Aorta (tissue), 5 donors: Measurements from ENCODE around the gene STAG3. TPM values are rescaled to one million over a fixed set of nuclear protein-coding genes. Genes with fewer than 3 reads are reported as not detected.

ENCODE experiments used
- ATAC-seq: fragments of 200-7000 bp; cut with Tn5 transposase; one replicate; pipeline ENCODE4 v1.9.1; 2022; ENCODE audit warnings: moderate library complexity; ENCODE audit not compliant: low FRiP score
- DNase-seq, 2 donors: peaks; one replicate each; pipeline ENCODE4 v3.0.0-alpha.2; 2020
- H3K27ac ChIP-seq, 2 donors: one replicate each; pipeline ENCODE4 v1.5.1; 2013; ENCODE audit warnings: low read length in 2 of 2, mild to moderate bottlenecking in 2 of 2, moderate library complexity in 2 of 2, control low read depth in 1 of 2, inconsistent platforms in 1 of 2, low read depth in 1 of 2
- H3K27me3 ChIP-seq, 2 donors: one replicate each; pipeline ENCODE4 v1.6.1; 2013; ENCODE audit warnings: control low read depth in 1 of 2, low read length in 1 of 2, mild to moderate bottlenecking in 1 of 2, moderate library complexity in 1 of 2; ENCODE audit not compliant: insufficient read depth in 2 of 2, control insufficient read depth in 1 of 2
- H3K36me3 ChIP-seq, 2 donors: one replicate each; pipeline ENCODE4 v1.6.1; 2013; ENCODE audit warnings: control low read depth in 1 of 2, low read length in 1 of 2, mild to moderate bottlenecking in 1 of 2; ENCODE audit not compliant: insufficient read depth in 2 of 2, control insufficient read depth in 1 of 2
- H3K4me1 ChIP-seq, 2 donors: one replicate each; pipeline ENCODE4 v1.6.1; 2013; ENCODE audit warnings: low read length in 2 of 2, control low read depth in 1 of 2, mild to moderate bottlenecking in 1 of 2, moderate library complexity in 1 of 2; ENCODE audit not compliant: insufficient read depth in 2 of 2, control insufficient read depth in 1 of 2
- H3K4me3 ChIP-seq, 2 donors: one replicate each; pipeline ENCODE4 v1.5.1; 2013; ENCODE audit warnings: low read length in 2 of 2, control low read depth in 1 of 2, mild to moderate bottlenecking in 1 of 2
- H3K9me3 ChIP-seq: one replicate; pipeline ENCODE4 v1.6.1; 2013; ENCODE audit warnings: mild to moderate bottlenecking, low read length; ENCODE audit not compliant: control insufficient read depth
- WGBS, 2 donors: extraction: QIAGEN DNeasy Blood & Tissue Kit; methylation state at CpG; one replicate each; pipeline ENCODE4 v1.1.7; 2013; 5-methylcytosine and 5-hydroxymethylcytosine counted together
- intact Hi-C, 2 donors: fragments of 100-400 bp; cut with DNase I; formaldehyde crosslinking; loops; one replicate each; pipeline versions ENCODE4 v1.14.2 to v1.15.0; 2022
- polyA plus RNA-seq, 2 donors: library from polyadenylated mRNA; stranded (reverse); fragments of 200-250 nt; gene quantifications; one replicate each; pipeline ENCODE4 v1.2.3, GENCODE V29; 2013
- total RNA-seq, 2 donors: library from RNA; stranded (reverse); fragmentation: NEBNext Ultra II Directional; extraction: Animal tissue kit (Norgen Biotek cat#: 25700); gene quantifications; one replicate each; pipeline ENCODE4 v1.2.1, GENCODE V29; 2021
- donor health status: healthy with polysubstance abuse.
- donor health status: Bipolar disorder and iron deficiency.
- donor health status: DM: no; HTN: no; CAD: no.
- donor health status: DM: no; HTN: no; CAD: no.
- donor health status: DM: yes; HTN: yes; CAD: no.

Gene STAG3
- total and polyA plus RNA-seq, 4 donors = 0.13 to 1.7 (median 1.2) TPM

GRCh38 chr7:100158229-100159098, 19.3 kb upstream of the STAG3 start, which contains the start of gene TRAPPC14:
TRAPPC14 (minus strand) TSS chr7:100158723; CDS start chr7:100158499, 224 bp downstream.
- Histone ChIP-seq H3K9me3 (no peaks in the 10 kb centered on the region), H3K27ac (peak within 1 kb of the TSS in 1 of 2 donors; percentile 60), H3K4me3 (peak within 1 kb of the TSS; percentile 80 to 84), H3K4me1 (no peaks in the 10 kb centered on the region), H3K36me3 (no peaks in the 10 kb centered on the region), H3K27me3 (no peaks in the 10 kb centered on the region)
- DNase-seq (peak; percentile 96 to 99), ATAC-seq (peak; percentile 93)
- intact Hi-C loops = no loop called here
- 1 to 2% methylated on average over 65 to 87 of the region's 87 CpGs for WGBS, 2 donors

- WGBS, 2 donors = 69 to 71% methylated on average over 7 of the region's 7 CpGs
- no peak for ATAC-seq
- no peaks in the 10 kb centered on the region for H3K9me3 ChIP-seq
- H3K4me1 ChIP-seq = no peaks in the 10 kb centered on the region
- H3K27ac ChIP-seq = no peak overlapping the region
- peak in 1 of 2 donors; percentile 20 for DNase-seq
- no peaks in the 10 kb centered on the region for H3K36me3 ChIP-seq
- intact Hi-C loops = no loop called here
- H3K4me3 ChIP-seq = peak overlapping the region in 1 of 2 donors; percentile 84
- no peaks in the 10 kb centered on the region for H3K27me3 ChIP-seq
These were observed 18.6 kb upstream of the STAG3 start for GRCh38 chr7:100159099-100159623.

DNA sequence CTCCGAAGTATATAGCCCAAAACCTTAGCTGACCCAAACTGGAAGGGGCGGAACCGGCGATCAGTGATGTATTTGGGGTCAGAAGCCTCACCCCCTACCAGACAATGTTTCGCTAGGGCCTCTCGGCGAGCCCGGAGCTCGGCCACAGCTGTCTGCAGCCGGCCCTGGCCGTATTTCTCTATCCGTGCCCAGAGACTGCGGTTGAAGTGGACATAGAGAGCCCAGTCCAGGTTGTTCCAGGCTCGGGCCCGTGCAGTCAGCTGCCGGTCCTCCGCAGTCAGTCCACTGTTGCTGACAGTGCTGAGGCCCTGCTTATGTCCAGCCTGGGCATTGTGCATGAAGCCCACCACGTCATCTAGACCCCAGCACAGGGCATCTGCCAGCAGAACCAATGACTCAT, 17.7 kb upstream of the STAG3 start:
- H3K9me3 ChIP-seq = no peaks in the 10 kb centered on the region
- H3K4me3 ChIP-seq = no peak overlapping the region
- no peaks in the 10 kb centered on the region for H3K4me1 ChIP-seq
- H3K27ac ChIP-seq = no peak overlapping the region
- no peak for ATAC-seq
- intact Hi-C loops = no loop called here
- H3K27me3 ChIP-seq = no peaks in the 10 kb centered on the region
- 90 to 94% methylated on average over 18 of the region's 18 CpGs for WGBS, 2 donors
- DNase-seq = peak in 1 of 2 donors; percentile 44
- H3K36me3 ChIP-seq = no peaks in the 10 kb centered on the region

DNA sequence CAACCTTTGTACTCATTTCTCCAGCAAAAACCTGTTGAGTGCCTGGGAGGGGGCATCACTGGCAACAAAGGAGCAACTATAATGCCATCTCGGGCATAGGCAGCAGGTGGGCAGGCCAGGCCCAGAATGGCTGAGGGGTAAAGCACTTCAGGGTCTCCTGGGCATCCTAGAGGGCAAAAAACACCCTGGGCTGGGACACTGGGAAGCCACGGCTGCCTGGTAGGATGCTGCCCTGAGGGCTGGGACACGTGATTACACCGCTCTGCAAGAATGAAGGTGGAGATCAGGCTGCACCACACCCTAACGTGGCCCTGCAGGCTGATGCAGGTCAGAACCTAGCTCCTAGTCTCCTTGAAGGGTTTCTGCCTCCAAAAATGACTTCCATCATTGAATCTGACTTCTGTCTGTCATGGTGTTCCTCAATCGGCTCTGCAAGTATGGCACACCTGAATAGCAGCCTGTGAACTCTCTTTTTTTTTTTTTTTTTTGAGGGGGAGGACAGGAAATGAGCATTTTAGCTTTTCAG, 14.6 kb upstream of the STAG3 start:
- ATAC-seq (no peak), DNase-seq (peak; percentile 21 to 32)
- Histone ChIP-seq H3K9me3 (no peaks in the 10 kb centered on the region), H3K27ac (no peak overlapping the region), H3K4me3 (no peak overlapping the region), H3K36me3 (no peaks in the 10 kb centered on the region), H3K27me3 (no peaks in the 10 kb centered on the region), H3K4me1 (no peaks in the 10 kb centered on the region)
- intact Hi-C loops = no loop called here
- 77 to 78% methylated on average over 6 of the region's 6 CpGs for WGBS, 2 donors

- H3K4me1 ChIP-seq = no peaks in the 10 kb centered on the region
- WGBS, 2 donors = 90 to 94% methylated on average over 5 of the region's 5 CpGs
- H3K27me3 ChIP-seq = no peaks in the 10 kb centered on the region
- intact Hi-C loops = no loop called here
- no peak overlapping the region for H3K4me3 ChIP-seq
- no peak for ATAC-seq
- H3K27ac ChIP-seq = no peak overlapping the region
- no peaks in the 10 kb centered on the region for H3K9me3 ChIP-seq
- no peaks in the 10 kb centered on the region for H3K36me3 ChIP-seq
- peak in 1 of 2 donors; percentile 12 for DNase-seq
These were observed 13.8 kb upstream of the STAG3 start for GRCh38 chr7:100163871-100164270.

DNA sequence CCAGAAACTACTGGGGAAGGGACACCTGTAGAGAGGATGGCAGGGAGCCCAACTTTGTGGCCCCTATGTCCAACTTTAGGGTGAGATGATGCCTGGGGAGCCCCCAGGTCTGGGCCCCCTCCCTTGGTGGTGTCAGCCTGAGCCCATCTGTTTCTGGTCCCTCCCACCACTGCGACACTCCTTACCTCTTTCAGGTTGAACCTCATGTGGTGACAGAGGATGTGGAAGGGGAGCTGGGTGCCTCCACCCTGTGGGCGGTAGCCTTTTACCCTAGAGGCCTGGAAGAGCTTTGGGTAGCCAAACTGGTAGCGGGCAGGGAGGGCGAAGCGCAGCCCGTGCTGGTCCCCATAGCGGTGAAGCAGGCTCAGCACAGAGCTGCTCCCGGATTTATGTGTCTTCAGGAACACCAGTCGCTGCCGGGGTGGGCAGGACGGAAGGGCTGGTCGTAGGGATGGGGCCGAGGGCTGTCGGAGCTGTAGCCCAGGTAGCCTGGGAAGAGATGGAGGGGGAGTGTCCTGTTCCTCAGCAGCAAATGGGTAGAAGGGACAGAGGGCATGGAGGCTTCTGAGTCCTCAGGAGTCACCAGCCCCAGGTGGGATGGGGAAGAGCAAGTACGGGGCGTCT, 11.3 kb upstream of the STAG3 start:
- no peaks in the 10 kb centered on the region for H3K4me1 ChIP-seq
- intact Hi-C loops = no loop called here

DNA sequence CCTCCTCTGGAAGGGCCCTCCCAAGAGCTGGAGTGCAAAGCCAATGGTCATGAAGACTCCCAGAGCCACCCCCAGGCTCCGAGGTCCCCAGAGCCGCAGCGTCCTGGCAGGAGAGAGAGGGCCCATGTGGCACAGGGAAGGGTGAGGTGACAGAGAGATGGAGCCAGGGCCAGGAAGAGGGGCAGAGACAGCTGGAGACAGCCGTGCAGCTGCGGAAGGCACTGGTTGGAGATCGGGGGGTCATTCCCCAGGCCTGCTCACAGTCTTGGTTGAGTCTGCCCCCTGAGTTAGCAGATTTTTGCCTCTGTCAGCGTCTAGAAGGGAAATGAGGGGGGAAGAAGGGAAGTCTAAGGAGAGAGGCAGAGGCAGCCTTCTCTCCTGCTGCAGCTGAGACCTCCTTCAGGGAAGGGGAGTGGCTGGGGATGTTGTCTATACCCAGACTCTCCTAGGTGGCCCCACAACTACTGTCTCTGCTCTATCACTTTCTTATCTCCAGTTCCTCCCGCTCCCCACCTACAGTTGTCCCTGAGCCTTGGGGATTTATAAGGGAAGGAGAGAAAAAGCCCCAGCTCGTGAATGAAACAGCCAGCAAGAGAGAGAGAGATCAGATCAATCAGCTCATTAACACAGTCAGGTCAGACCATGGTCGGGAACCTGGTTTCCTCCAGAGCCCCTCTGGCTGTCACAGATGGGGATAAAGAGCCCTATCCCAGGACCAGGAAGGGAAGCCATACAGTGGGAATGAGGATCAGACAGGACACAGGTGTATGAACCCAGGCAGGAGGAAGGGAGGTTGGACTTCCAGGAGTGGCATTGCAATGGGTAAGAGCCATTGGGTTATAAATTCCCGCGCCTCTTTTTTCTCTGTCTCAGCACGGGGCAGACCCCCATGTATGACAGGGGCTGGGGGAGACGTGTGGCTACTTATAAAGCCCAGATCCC, 10.5 kb upstream of the STAG3 start:
- Histone ChIP-seq H3K27ac (no peak overlapping the region), H3K9me3 (no peaks in the 10 kb centered on the region), H3K4me1 (no peaks in the 10 kb centered on the region), H3K36me3 (no peaks in the 10 kb centered on the region), H3K27me3 (no peaks in the 10 kb centered on the region), H3K4me3 (peak overlapping the region in 1 of 2 donors; percentile 30)
- ATAC-seq (no peak), DNase-seq (peak; percentile 15 to 53)
- intact Hi-C loops = no loop called here
- 58 to 64% methylated on average over 14 of the region's 14 CpGs for WGBS, 2 donors

More for the DNA sequence above, 11.3 kb upstream of the STAG3 start:
- ATAC-seq = no peak
- Histone ChIP-seq H3K36me3 (no peaks in the 10 kb centered on the region), H3K9me3 (no peaks in the 10 kb centered on the region), H3K4me3 (no peak overlapping the region), H3K27me3 (no peaks in the 10 kb centered on the region), H3K27ac (no peak overlapping the region)
- DNase-seq = peak; percentile 27 to 42
- WGBS, 2 donors = 90 to 92% methylated on average over 16 of the region's 16 CpGs

GRCh38 chr7:100167912-100168323, 9.8 kb upstream of the STAG3 start:
- H3K27me3 ChIP-seq = no peaks in the 10 kb centered on the region
- DNase-seq = peak in 1 of 2 donors; percentile 56
- H3K36me3 ChIP-seq = no peaks in the 10 kb centered on the region
- 0 to 2% methylated on average over 11 of the region's 11 CpGs for WGBS, 2 donors
- H3K27ac ChIP-seq = no peak overlapping the region
- H3K4me1 ChIP-seq = no peaks in the 10 kb centered on the region
- intact Hi-C loops = no loop called here
- H3K4me3 ChIP-seq = peak overlapping the region; percentile 30 to 61
- ATAC-seq = peak; percentile 35
- no peaks in the 10 kb centered on the region for H3K9me3 ChIP-seq
